ENCODE measurements around the gene TMEM30B.
"Not testable (repeated sequence)": the region's sequence is repeated elsewhere in the genome, so short reads cannot be mapped to it uniquely, and the experiment has no call there.

GRCh38 chr14:61320170-61320569 lies 39.0 kb upstream of the TMEM30B start:
- TF ChIP-seq CTCF, POLR2A (IDR thresholded peaks at IDR 0.05): not testable (repeated sequence)

All from right lobe of liver (tissue), 4 donors.